DND-41 (cell line): ENCODE measurements around the gene SLC22A4.

ENCODE experiments used
- ATAC-seq: fragments of 200-7000 bp; cut with Tn5 transposase; 3 replicates; pipeline ENCODE4 v1.9.1; 2021; ENCODE audit warnings: low read depth; ENCODE audit not compliant: insufficient read depth
- DNase-seq: peaks from one replicate; pipeline ENCODE4 v3.0.0-alpha.2; 2020
- H2AFZ ChIP-seq: 2 replicates; pipeline ENCODE4 v1.6.0; 2012; ENCODE audit warnings: low read depth, low read length
- H3K27ac ChIP-seq: 2 replicates; pipeline ENCODE4 v1.5.1; 2012; ENCODE audit warnings: low read length, inconsistent platforms
- H3K27me3 ChIP-seq: fragments of 200-600 bp; sonication (generic); 2 replicates; pipeline ENCODE4 v1.6.0; 2012; ENCODE audit warnings: low read length, mild to moderate bottlenecking, inconsistent platforms; ENCODE audit not compliant: insufficient read depth, poor library complexity
- H3K36me3 ChIP-seq: 2 replicates; pipeline ENCODE4 v1.5.1; 2012; ENCODE audit warnings: low read length, inconsistent platforms; ENCODE audit not compliant: insufficient read depth
- H3K4me1 ChIP-seq: 2 replicates; pipeline ENCODE4 v1.5.1; 2012; ENCODE audit warnings: mild to moderate bottlenecking, low read length; ENCODE audit not compliant: insufficient read depth
- H3K4me2 ChIP-seq: 2 replicates; pipeline ENCODE4 v1.6.0; 2012; ENCODE audit warnings: mild to moderate bottlenecking, moderate library complexity, low read length, inconsistent platforms; ENCODE audit not compliant: insufficient read depth
- H3K4me3 ChIP-seq, 2 experiments: fragments of 200-600 bp in 1 of 2; shearing (Covaris generic) in 1 of 2; 2 replicates each; pipeline ENCODE4 v1.5.1; 2012 to 2016; ENCODE audit warnings: inconsistent platforms in 2 of 2, low read length in 2 of 2, mild to moderate bottlenecking in 2 of 2, low read depth in 1 of 2, moderate library complexity in 1 of 2
- H3K79me2 ChIP-seq: 2 replicates; pipeline ENCODE4 v1.6.0; 2012; ENCODE audit warnings: low read length, inconsistent platforms; ENCODE audit not compliant: insufficient read depth
- H3K9ac ChIP-seq: 2 replicates; pipeline ENCODE4 v1.6.0; 2012; ENCODE audit warnings: low read depth, mild to moderate bottlenecking, inconsistent platforms, low read length, moderate library complexity
- H3K9me3 ChIP-seq: 2 replicates; pipeline ENCODE4 v1.5.1; 2012; ENCODE audit warnings: low read length, moderate library complexity, mild to moderate bottlenecking, inconsistent platforms; ENCODE audit not compliant: insufficient read depth, severe bottlenecking
- H4K20me1 ChIP-seq: 2 replicates; pipeline ENCODE4 v1.6.0; 2012; ENCODE audit warnings: low read length; ENCODE audit not compliant: insufficient read depth
- CTCF ChIP-seq: IDR thresholded peaks from 2 replicates; pipeline ENCODE4 v1.5.1; 2012; ENCODE audit warnings: borderline replicate concordance, low read length, moderate library complexity, mild to moderate bottlenecking; ENCODE audit not compliant: poor library complexity, severe bottlenecking; ENCODE audit errors: extremely low read depth
- EZH2 ChIP-seq: IDR thresholded peaks from 3 replicates; pipeline ENCODE4 v1.6.1; 2012; ENCODE audit warnings: borderline replicate concordance, low read depth, mild to moderate bottlenecking, moderate library complexity, low read length, inconsistent platforms; ENCODE audit not compliant: severe bottlenecking

The SLC22A4 gene

GRCh38 chr5:132313961-132314432, 19.8 kb downstream of the SLC22A4 start:
- Histone ChIP-seq H3K4me3 (no peak overlapping the region), H4K20me1 (no peaks in the 10 kb centered on the region), H2AFZ (no peak overlapping the region), H3K9me3 (no peaks in the 10 kb centered on the region), H3K9ac (no peak overlapping the region), H3K27ac (no peak overlapping the region), H3K4me2 (no peak overlapping the region), H3K79me2 (no peaks in the 10 kb centered on the region), H3K36me3 (no peaks in the 10 kb centered on the region), H3K4me1 (no peaks in the 10 kb centered on the region), H3K27me3 (peaks cover 6% of the 10 kb centered on the region)
- DNase-seq (no peak), ATAC-seq (no peak)
- TF ChIP-seq EZH2 (no peak), CTCF (no peak)

GRCh38 chr5:132315529-132316067, 21.4 kb downstream of the SLC22A4 start:
- H3K9me3 ChIP-seq: no peaks in the 10 kb centered on the region

GRCh38 chr5:132319975-132320374, 25.8 kb downstream of the SLC22A4 start:
- Histone ChIP-seq H3K4me3 (no peak overlapping the region), H3K27me3 (peaks cover 21% of the 10 kb centered on the region), H3K9ac (no peak overlapping the region), H4K20me1 (no peaks in the 10 kb centered on the region), H3K79me2 (no peaks in the 10 kb centered on the region), H3K9me3 (no peaks in the 10 kb centered on the region), H3K4me1 (no peaks in the 10 kb centered on the region), H2AFZ (no peak overlapping the region), H3K4me2 (no peak overlapping the region), H3K36me3 (no peaks in the 10 kb centered on the region), H3K27ac (no peak overlapping the region)
- DNase-seq (no peak), ATAC-seq (no peak)
- TF ChIP-seq CTCF: no peak

More at GRCh38 chr5:132315529-132316067, 21.4 kb downstream of the SLC22A4 start:
- Histone ChIP-seq H4K20me1 (no peaks in the 10 kb centered on the region), H3K27me3 (peaks cover 13% of the 10 kb centered on the region), H3K36me3 (no peaks in the 10 kb centered on the region), H3K79me2 (no peaks in the 10 kb centered on the region), H3K4me3 (no peak overlapping the region), H3K4me1 (no peaks in the 10 kb centered on the region), H2AFZ (no peak overlapping the region), H3K27ac (no peak overlapping the region), H3K4me2 (no peak overlapping the region), H3K9ac (no peak overlapping the region)
- TF ChIP-seq EZH2: no peak
- TF ChIP-seq CTCF: no peak
- DNase-seq (no peak), ATAC-seq (no peak)

- H3K9me3 ChIP-seq: no peaks in the 10 kb centered on the region
- no peaks in the 10 kb centered on the region for H3K4me1 ChIP-seq
- ATAC-seq (no peak), DNase-seq (no peak)
- H3K36me3 ChIP-seq: no peaks in the 10 kb centered on the region
- no peak overlapping the region for H3K27ac ChIP-seq
- no peaks in the 10 kb centered on the region for H3K79me2 ChIP-seq
- H2AFZ ChIP-seq: no peak overlapping the region
- H3K27me3 ChIP-seq: peaks cover 23% of the 10 kb centered on the region
- H3K4me2 ChIP-seq: no peak overlapping the region
- H4K20me1 ChIP-seq: no peaks in the 10 kb centered on the region
- H3K4me3 ChIP-seq: no peak overlapping the region
- H3K9ac ChIP-seq: no peak overlapping the region
- no peak for TF ChIP-seq CTCF
- no peak for TF ChIP-seq EZH2
Observed at GRCh38 chr5:132321109-132321721, 27.0 kb downstream of the SLC22A4 start.
